ENCODE measurements around the gene GRM3. TPM values are rescaled to one million over a fixed set of nuclear protein-coding genes. Genes with fewer than 3 reads are reported as not detected.

GRM3 gene
- total and polyA plus RNA-seq, 2 donors (not counting 1 experiment from before 2014, with no cell fraction given): not detected

DNA sequence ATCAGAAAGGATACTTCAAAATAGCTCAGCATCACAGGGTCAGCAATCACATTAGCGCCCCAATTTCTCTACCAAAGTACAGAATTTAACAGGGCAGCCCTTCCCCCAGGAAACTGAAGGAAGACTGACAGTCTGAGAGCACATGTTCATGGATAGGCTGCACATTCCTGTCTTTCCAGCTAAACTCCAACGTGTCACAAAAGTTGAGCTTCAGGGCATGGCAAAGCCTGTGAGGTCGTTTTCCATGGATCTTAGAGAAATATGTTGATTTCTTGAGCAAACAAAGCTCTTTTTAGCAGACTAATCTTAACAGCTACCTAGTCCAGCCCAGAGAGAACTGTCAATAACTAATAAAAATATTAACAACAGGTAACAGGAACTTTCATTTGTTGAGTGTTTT is 207.9 kb downstream of the GRM3 start:
- H4K20me1 ChIP-seq (ENCODE audit: control insufficient read depth, extremely low read depth, insufficient read depth, low read length): no peaks in the 10 kb centered on the region
- H2AFZ ChIP-seq (ENCODE audit: low read length): no peak overlapping the region
- no peaks in the 10 kb centered on the region for H3K9me3 ChIP-seq (ENCODE audit: control insufficient read depth, insufficient read depth, low read depth, low read length)
- no peak overlapping the region for H3K4me3 ChIP-seq (replicated peaks in 1 of 4; ENCODE audit: control extremely low read depth in 1 of 4, insufficient read depth in 1 of 4, low read depth in 3 of 4, low read length in 4 of 4)
- no peak overlapping the region for H3K27ac ChIP-seq (ENCODE audit: insufficient read depth, low read length)
- H3K9ac ChIP-seq (ENCODE audit: insufficient read depth, low read length): no peak overlapping the region
- H3K79me2 ChIP-seq (ENCODE audit: control insufficient read depth, insufficient read depth, low read length): no peaks in the 10 kb centered on the region
- H3K36me3 ChIP-seq (ENCODE audit: control insufficient read depth, insufficient read depth, low read length): no peaks in the 10 kb centered on the region
- TF ChIP-seq, protein P1, sequence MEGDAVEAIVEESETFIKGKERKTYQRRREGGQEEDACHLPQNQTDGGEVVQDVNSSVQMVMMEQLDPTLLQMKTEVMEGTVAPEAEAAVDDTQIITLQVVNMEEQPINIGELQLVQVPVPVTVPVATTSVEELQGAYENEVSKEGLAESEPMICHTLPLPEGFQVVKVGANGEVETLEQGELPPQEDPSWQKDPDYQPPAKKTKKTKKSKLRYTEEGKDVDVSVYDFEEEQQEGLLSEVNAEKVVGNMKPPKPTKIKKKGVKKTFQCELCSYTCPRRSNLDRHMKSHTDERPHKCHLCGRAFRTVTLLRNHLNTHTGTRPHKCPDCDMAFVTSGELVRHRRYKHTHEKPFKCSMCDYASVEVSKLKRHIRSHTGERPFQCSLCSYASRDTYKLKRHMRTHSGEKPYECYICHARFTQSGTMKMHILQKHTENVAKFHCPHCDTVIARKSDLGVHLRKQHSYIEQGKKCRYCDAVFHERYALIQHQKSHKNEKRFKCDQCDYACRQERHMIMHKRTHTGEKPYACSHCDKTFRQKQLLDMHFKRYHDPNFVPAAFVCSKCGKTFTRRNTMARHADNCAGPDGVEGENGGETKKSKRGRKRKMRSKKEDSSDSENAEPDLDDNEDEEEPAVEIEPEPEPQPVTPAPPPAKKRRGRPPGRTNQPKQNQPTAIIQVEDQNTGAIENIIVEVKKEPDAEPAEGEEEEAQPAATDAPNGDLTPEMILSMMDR (conservative IDR thresholded peaks at IDR 0.05 in 1 of 2, IDR thresholded peaks at IDR 0.05 in 1 of 2; ENCODE audit: low read depth in 1 of 2, low read length in 2 of 2): no peak
- TF ChIP-seq EZH2 (IDR thresholded peaks at IDR 0.05; ENCODE audit: low read length, missing control alignments): no peak
- H3K4me1 ChIP-seq (ENCODE audit: control insufficient read depth, extremely low read depth, insufficient read depth, low read length): no peaks in the 10 kb centered on the region
- no peaks in the 10 kb centered on the region for H3K27me3 ChIP-seq (ENCODE audit: control insufficient read depth, insufficient read depth, low read length)
- no peak for DNase-seq (ENCODE audit: low read depth in 2 of 2)
- no peak overlapping the region for H3K4me2 ChIP-seq (ENCODE audit: extremely low read depth, insufficient read depth, low read length)

DNA sequence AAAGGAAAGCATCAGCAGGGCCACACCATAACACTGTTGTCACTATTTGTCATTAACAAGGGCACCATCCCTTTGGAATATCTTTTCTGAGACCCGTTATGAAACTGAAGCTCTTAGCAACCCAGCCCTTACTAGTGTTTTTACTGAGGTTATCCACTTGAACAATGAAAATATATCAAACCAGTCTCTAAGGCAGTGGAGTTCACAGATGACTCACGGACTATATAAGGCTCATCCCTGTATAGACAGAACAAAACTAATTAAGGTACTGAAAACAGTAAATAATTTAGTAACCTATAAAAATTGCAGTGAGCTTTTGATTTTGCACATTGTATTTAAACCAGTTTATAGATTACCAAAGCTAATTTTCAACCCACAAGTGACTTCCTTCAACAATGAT is 219.7 kb downstream of the GRM3 start:
- no peak overlapping the region for H2AFZ ChIP-seq (ENCODE audit: low read length)

DNA sequence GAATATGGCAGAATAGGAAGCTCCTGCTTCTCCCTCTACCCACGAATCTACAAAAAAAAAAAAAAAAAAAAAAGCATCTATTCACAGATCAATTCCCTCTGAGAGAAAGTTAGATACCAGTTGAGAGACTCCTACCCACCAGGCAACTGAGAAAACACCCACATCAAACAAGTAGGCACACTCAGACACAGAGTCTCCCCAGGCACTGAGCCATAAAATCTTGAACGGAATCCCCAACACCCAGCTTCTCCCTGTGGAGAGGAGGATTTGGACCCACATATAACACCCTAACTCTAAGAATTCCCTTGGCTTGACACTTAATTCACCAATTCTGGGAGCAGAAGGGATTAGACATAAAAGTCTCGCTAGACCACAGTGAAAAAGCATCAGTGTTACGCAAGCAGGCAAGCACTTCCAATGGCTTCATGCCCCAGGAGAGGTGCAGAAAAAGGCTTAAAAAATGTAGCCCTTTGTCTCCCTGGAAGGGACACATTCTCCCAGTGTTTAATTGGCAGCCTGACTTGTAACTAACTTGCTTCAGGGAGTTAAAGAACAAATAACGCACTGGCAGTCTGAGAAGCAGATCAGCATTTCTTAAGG is 223.6 kb downstream of the GRM3 start:
- Histone ChIP-seq H3K36me3 (ENCODE audit: control insufficient read depth, insufficient read depth, low read length) (no peaks in the 10 kb centered on the region), H3K9ac (ENCODE audit: insufficient read depth, low read length) (no peak overlapping the region), H4K20me1 (ENCODE audit: control insufficient read depth, extremely low read depth, insufficient read depth, low read length) (no peaks in the 10 kb centered on the region), H3K4me2 (ENCODE audit: extremely low read depth, insufficient read depth, low read length) (no peak overlapping the region), H3K9me3 (ENCODE audit: control insufficient read depth, insufficient read depth, low read depth, low read length) (no peaks in the 10 kb centered on the region), H3K27me3 (ENCODE audit: control insufficient read depth, insufficient read depth, low read length) (no peaks in the 10 kb centered on the region), H3K4me1 (ENCODE audit: control insufficient read depth, extremely low read depth, insufficient read depth, low read length) (no peaks in the 10 kb centered on the region), H3K4me3 (replicated peaks in 1 of 4; ENCODE audit: control extremely low read depth in 1 of 4, insufficient read depth in 1 of 4, low read depth in 3 of 4, low read length in 4 of 4) (no peak overlapping the region), H3K79me2 (ENCODE audit: control insufficient read depth, insufficient read depth, low read length) (no peaks in the 10 kb centered on the region), H2AFZ (ENCODE audit: low read length) (no peak overlapping the region), H3K27ac (ENCODE audit: insufficient read depth, low read length) (no peak overlapping the region)
- no peak for TF ChIP-seq EZH2 (IDR thresholded peaks at IDR 0.05; ENCODE audit: low read length, missing control alignments)
- TF ChIP-seq, protein P1 (conservative IDR thresholded peaks at IDR 0.05 in 1 of 2, IDR thresholded peaks at IDR 0.05 in 1 of 2; ENCODE audit: low read depth in 1 of 2, low read length in 2 of 2): no peak
- no peak for DNase-seq (ENCODE audit: low read depth in 2 of 2)

More for the DNA sequence above, 219.7 kb downstream of the GRM3 start:
- no peaks in the 10 kb centered on the region for H3K27me3 ChIP-seq (ENCODE audit: control insufficient read depth, insufficient read depth, low read length)
- TF ChIP-seq, protein P1 (conservative IDR thresholded peaks at IDR 0.05 in 1 of 2, IDR thresholded peaks at IDR 0.05 in 1 of 2; ENCODE audit: low read depth in 1 of 2, low read length in 2 of 2): no peak
- TF ChIP-seq EZH2 (IDR thresholded peaks at IDR 0.05; ENCODE audit: low read length, missing control alignments): no peak
- H3K9ac ChIP-seq (ENCODE audit: insufficient read depth, low read length): no peak overlapping the region
- no peak for DNase-seq (ENCODE audit: low read depth in 2 of 2)
- no peak overlapping the region for H3K4me2 ChIP-seq (ENCODE audit: extremely low read depth, insufficient read depth, low read length)
- no peaks in the 10 kb centered on the region for H3K79me2 ChIP-seq (ENCODE audit: control insufficient read depth, insufficient read depth, low read length)
- no peaks in the 10 kb centered on the region for H3K4me1 ChIP-seq (ENCODE audit: control insufficient read depth, extremely low read depth, insufficient read depth, low read length)
- no peak overlapping the region for H3K4me3 ChIP-seq (replicated peaks in 1 of 4; ENCODE audit: control extremely low read depth in 1 of 4, insufficient read depth in 1 of 4, low read depth in 3 of 4, low read length in 4 of 4)
- no peaks in the 10 kb centered on the region for H3K36me3 ChIP-seq (ENCODE audit: control insufficient read depth, insufficient read depth, low read length)
- no peak overlapping the region for H3K27ac ChIP-seq (ENCODE audit: insufficient read depth, low read length)
- no peaks in the 10 kb centered on the region for H4K20me1 ChIP-seq (ENCODE audit: control insufficient read depth, extremely low read depth, insufficient read depth, low read length)
- no peaks in the 10 kb centered on the region for H3K9me3 ChIP-seq (ENCODE audit: control insufficient read depth, insufficient read depth, low read depth, low read length)
